ENCODE measurements around the gene GPX4.

The GPX4 gene

GRCh38 chr19:1136201-1136600 lies 32.4 kb downstream of the GPX4 start:
- no peak overlapping the region for H3K27ac ChIP-seq (ENCODE audit: low read depth, low read length)
- no CpG with 5 or more reads among the region's 12 CpGs for WGBS (ENCODE audit: extremely low coverage, insufficient coverage, low lambda C conversion rate)

GRCh38 chr19:1136621-1137317 lies 33.0 kb downstream of the GPX4 start:
- Histone ChIP-seq H3K4me2 (ENCODE audit: low read length) (no peak overlapping the region), H2BK5ac (ENCODE audit: low read length) (no peak overlapping the region), H3K23ac (ENCODE audit: low read length) (no peak overlapping the region), H2BK120ac (ENCODE audit: low read depth, low read length) (no peak overlapping the region), H2BK15ac (replicated peaks; ENCODE audit: low read depth) (no peak overlapping the region), H3K56ac (ENCODE audit: low read length) (no peak overlapping the region), H3K79me1 (ENCODE audit: low read length) (peaks cover 7% of the 10 kb centered on the region), H3K27me3 (ENCODE audit: insufficient read depth, low read length, poor library complexity) (no peaks in the 10 kb centered on the region), H4K5ac (ENCODE audit: low read length) (no peak overlapping the region), H3K4me3 (ENCODE audit: low read length) (no peak overlapping the region), H2AK5ac (ENCODE audit: low read length) (no peak overlapping the region), H4K8ac (ENCODE audit: low read depth, low read length) (no peak overlapping the region), H3K79me2 (ENCODE audit: control insufficient read depth, insufficient read depth, low read length) (no peaks in the 10 kb centered on the region), H3K4ac (ENCODE audit: low read depth, low read length) (no peak overlapping the region), H3K9ac (ENCODE audit: low read length) (no peak overlapping the region), H3K4me1 (ENCODE audit: control insufficient read depth, low read depth, low read length) (peaks cover 2% of the 10 kb centered on the region), H3K27ac (ENCODE audit: low read depth, low read length) (no peak overlapping the region), H3K36me3 (ENCODE audit: control insufficient read depth, insufficient read depth, low read length) (no peaks in the 10 kb centered on the region), H3K18ac (ENCODE audit: low read length) (no peak overlapping the region)
- WGBS (ENCODE audit: extremely low coverage, insufficient coverage, low lambda C conversion rate) = no CpG with 5 or more reads among the region's 25 CpGs
- DNase-seq = no peak

More at GRCh38 chr19:1136201-1136600, 32.4 kb downstream of the GPX4 start:
- Histone ChIP-seq H3K4ac (ENCODE audit: low read depth, low read length) (no peak overlapping the region), H3K9ac (ENCODE audit: low read length) (no peak overlapping the region), H3K36me3 (ENCODE audit: control insufficient read depth, insufficient read depth, low read length) (no peaks in the 10 kb centered on the region), H3K79me1 (ENCODE audit: low read length) (peaks cover 7% of the 10 kb centered on the region), H3K4me2 (ENCODE audit: low read length) (no peak overlapping the region), H3K23ac (ENCODE audit: low read length) (no peak overlapping the region), H2BK15ac (replicated peaks; ENCODE audit: low read depth) (no peak overlapping the region), H3K18ac (ENCODE audit: low read length) (no peak overlapping the region), H2AK5ac (ENCODE audit: low read length) (no peak overlapping the region), H3K4me1 (ENCODE audit: control insufficient read depth, low read depth, low read length) (peaks cover 2% of the 10 kb centered on the region), H4K5ac (ENCODE audit: low read length) (no peak overlapping the region), H4K8ac (ENCODE audit: low read depth, low read length) (no peak overlapping the region), H3K4me3 (ENCODE audit: low read length) (no peak overlapping the region), H2BK5ac (ENCODE audit: low read length) (no peak overlapping the region), H3K27me3 (ENCODE audit: insufficient read depth, low read length, poor library complexity) (no peaks in the 10 kb centered on the region), H2BK120ac (ENCODE audit: low read depth, low read length) (no peak overlapping the region), H3K79me2 (ENCODE audit: control insufficient read depth, insufficient read depth, low read length) (no peaks in the 10 kb centered on the region), H3K56ac (ENCODE audit: low read length) (no peak overlapping the region)
- no peak for DNase-seq

GRCh38 chr19:1138121-1138520 lies 34.3 kb downstream of the GPX4 start:
- no peak overlapping the region for H2BK15ac ChIP-seq (replicated peaks; ENCODE audit: low read depth)
- no peaks in the 10 kb centered on the region for H3K36me3 ChIP-seq (ENCODE audit: control insufficient read depth, insufficient read depth, low read length)
- no peak for DNase-seq
- no CpG with 5 or more reads among the region's 11 CpGs for WGBS (ENCODE audit: extremely low coverage, insufficient coverage, low lambda C conversion rate)
- no peaks in the 10 kb centered on the region for H3K27me3 ChIP-seq (ENCODE audit: insufficient read depth, low read length, poor library complexity)
- H2AK5ac ChIP-seq (ENCODE audit: low read length) = no peak overlapping the region
- H3K79me1 ChIP-seq (ENCODE audit: low read length) = peaks cover 6% of the 10 kb centered on the region
- no peak overlapping the region for H4K8ac ChIP-seq (ENCODE audit: low read depth, low read length)
- no peak overlapping the region for H3K4me3 ChIP-seq (ENCODE audit: low read length)
- no peak overlapping the region for H3K23ac ChIP-seq (ENCODE audit: low read length)
- no peak overlapping the region for H3K4me2 ChIP-seq (ENCODE audit: low read length)
- H3K27ac ChIP-seq (ENCODE audit: low read depth, low read length) = no peak overlapping the region
- H3K4me1 ChIP-seq (ENCODE audit: control insufficient read depth, low read depth, low read length) = no peaks in the 10 kb centered on the region
- no peak overlapping the region for H3K9ac ChIP-seq (ENCODE audit: low read length)
- H3K79me2 ChIP-seq (ENCODE audit: control insufficient read depth, insufficient read depth, low read length) = no peaks in the 10 kb centered on the region
- H3K56ac ChIP-seq (ENCODE audit: low read length) = no peak overlapping the region
- no peak overlapping the region for H2BK5ac ChIP-seq (ENCODE audit: low read length)
- no peak overlapping the region for H4K5ac ChIP-seq (ENCODE audit: low read length)
- no peak overlapping the region for H2BK120ac ChIP-seq (ENCODE audit: low read depth, low read length)
- no peak overlapping the region for H3K4ac ChIP-seq (ENCODE audit: low read depth, low read length)
- H3K18ac ChIP-seq (ENCODE audit: low read length) = no peak overlapping the region

GRCh38 chr19:1139126-1139525 lies 35.3 kb downstream of the GPX4 start:
- no peak for DNase-seq
- no peak overlapping the region for H3K4ac ChIP-seq (ENCODE audit: low read depth, low read length)
- H2BK5ac ChIP-seq (ENCODE audit: low read length) = no peak overlapping the region
- H4K8ac ChIP-seq (ENCODE audit: low read depth, low read length) = no peak overlapping the region
- H3K4me1 ChIP-seq (ENCODE audit: control insufficient read depth, low read depth, low read length) = no peaks in the 10 kb centered on the region
- no peak overlapping the region for H4K5ac ChIP-seq (ENCODE audit: low read length)
- no peaks in the 10 kb centered on the region for H3K36me3 ChIP-seq (ENCODE audit: control insufficient read depth, insufficient read depth, low read length)
- no peak overlapping the region for H3K23ac ChIP-seq (ENCODE audit: low read length)
- H2BK120ac ChIP-seq (ENCODE audit: low read depth, low read length) = no peak overlapping the region
- no peak overlapping the region for H3K27ac ChIP-seq (ENCODE audit: low read depth, low read length)
- H2AK5ac ChIP-seq (ENCODE audit: low read length) = no peak overlapping the region
- H3K56ac ChIP-seq (ENCODE audit: low read length) = no peak overlapping the region
- no peak overlapping the region for H2BK15ac ChIP-seq (replicated peaks; ENCODE audit: low read depth)
- WGBS (ENCODE audit: extremely low coverage, insufficient coverage, low lambda C conversion rate) = no CpG with 5 or more reads among the region's 15 CpGs
- H3K9ac ChIP-seq (ENCODE audit: low read length) = no peak overlapping the region
- H3K27me3 ChIP-seq (ENCODE audit: insufficient read depth, low read length, poor library complexity) = no peaks in the 10 kb centered on the region
- H3K4me3 ChIP-seq (ENCODE audit: low read length) = no peak overlapping the region
- no peak overlapping the region for H3K4me2 ChIP-seq (ENCODE audit: low read length)
- H3K79me2 ChIP-seq (ENCODE audit: control insufficient read depth, insufficient read depth, low read length) = no peaks in the 10 kb centered on the region
- no peak overlapping the region for H3K18ac ChIP-seq (ENCODE audit: low read length)
- peaks cover 3% of the 10 kb centered on the region for H3K79me1 ChIP-seq (ENCODE audit: low read length)

GRCh38 chr19:1140272-1141027 lies 36.7 kb downstream of the GPX4 start:
- H3K56ac ChIP-seq (ENCODE audit: low read length) = no peak overlapping the region
- WGBS (ENCODE audit: extremely low coverage, insufficient coverage, low lambda C conversion rate) = no CpG with 5 or more reads among the region's 39 CpGs
- no peaks in the 10 kb centered on the region for H3K36me3 ChIP-seq (ENCODE audit: control insufficient read depth, insufficient read depth, low read length)

More at GRCh38 chr19:1140272-1141027, 36.7 kb downstream of the GPX4 start:
- Histone ChIP-seq H3K27me3 (ENCODE audit: insufficient read depth, low read length, poor library complexity) (no peaks in the 10 kb centered on the region), H3K4me2 (ENCODE audit: low read length) (no peak overlapping the region), H3K9ac (ENCODE audit: low read length) (no peak overlapping the region), H4K8ac (ENCODE audit: low read depth, low read length) (no peak overlapping the region), H3K4me1 (ENCODE audit: control insufficient read depth, low read depth, low read length) (no peaks in the 10 kb centered on the region), H2AK5ac (ENCODE audit: low read length) (no peak overlapping the region), H4K5ac (ENCODE audit: low read length) (no peak overlapping the region), H3K23ac (ENCODE audit: low read length) (no peak overlapping the region), H2BK15ac (replicated peaks; ENCODE audit: low read depth) (no peak overlapping the region), H3K4ac (ENCODE audit: low read depth, low read length) (no peak overlapping the region), H3K79me2 (ENCODE audit: control insufficient read depth, insufficient read depth, low read length) (no peaks in the 10 kb centered on the region), H3K4me3 (ENCODE audit: low read length) (no peak overlapping the region), H2BK120ac (ENCODE audit: low read depth, low read length) (no peak overlapping the region), H2BK5ac (ENCODE audit: low read length) (no peak overlapping the region), H3K27ac (ENCODE audit: low read depth, low read length) (no peak overlapping the region), H3K18ac (ENCODE audit: low read length) (no peak overlapping the region), H3K79me1 (ENCODE audit: low read length) (no peaks in the 10 kb centered on the region)
- no peak for DNase-seq
